ENCODE results near the gene OSBPL2.

OSBPL2 gene

GRCh38 chr20:62310757-62311121 is 72.4 kb downstream of the OSBPL2 start:
- TF ChIP-seq POLR2A (IDR thresholded peaks at IDR 0.05; ENCODE audit: low read depth, low read length): no peak
- no peak for TF ChIP-seq PAX5 (IDR thresholded peaks at IDR 0.05; ENCODE audit: insufficient read depth, low read length, severe bottlenecking)
- TF ChIP-seq SPI1 (IDR thresholded peaks at IDR 0.05; ENCODE audit: low read depth, low read length): no peak
- TF ChIP-seq POLR2AphosphoS5 (IDR thresholded peaks at IDR 0.05; ENCODE audit: low read depth, low read length): no peak
- no peak for TF ChIP-seq POU2F2 (IDR thresholded peaks at IDR 0.05; ENCODE audit: low read depth, low read length)
- no peak for TF ChIP-seq TAF1 (IDR thresholded peaks at IDR 0.05; ENCODE audit: low read depth, low read length)
- no peak for DNase-seq (ENCODE audit: insufficient read length, low spot score)
- no peak for FAIRE-seq

GRCh38 chr20:62311150-62311549 is 72.8 kb downstream of the OSBPL2 start:
- no peak for FAIRE-seq
- no peak for TF ChIP-seq POLR2A (IDR thresholded peaks at IDR 0.05; ENCODE audit: low read depth, low read length)
- TF ChIP-seq SPI1 (IDR thresholded peaks at IDR 0.05; ENCODE audit: low read depth, low read length): no peak
- no peak for TF ChIP-seq POLR2AphosphoS5 (IDR thresholded peaks at IDR 0.05; ENCODE audit: low read depth, low read length)
- TF ChIP-seq TAF1 (IDR thresholded peaks at IDR 0.05; ENCODE audit: low read depth, low read length): no peak
- TF ChIP-seq POU2F2 (IDR thresholded peaks at IDR 0.05; ENCODE audit: low read depth, low read length): no peak
- TF ChIP-seq PAX5 (IDR thresholded peaks at IDR 0.05; ENCODE audit: insufficient read depth, low read length, severe bottlenecking): no peak
- DNase-seq (ENCODE audit: insufficient read length, low spot score): no peak

DNA sequence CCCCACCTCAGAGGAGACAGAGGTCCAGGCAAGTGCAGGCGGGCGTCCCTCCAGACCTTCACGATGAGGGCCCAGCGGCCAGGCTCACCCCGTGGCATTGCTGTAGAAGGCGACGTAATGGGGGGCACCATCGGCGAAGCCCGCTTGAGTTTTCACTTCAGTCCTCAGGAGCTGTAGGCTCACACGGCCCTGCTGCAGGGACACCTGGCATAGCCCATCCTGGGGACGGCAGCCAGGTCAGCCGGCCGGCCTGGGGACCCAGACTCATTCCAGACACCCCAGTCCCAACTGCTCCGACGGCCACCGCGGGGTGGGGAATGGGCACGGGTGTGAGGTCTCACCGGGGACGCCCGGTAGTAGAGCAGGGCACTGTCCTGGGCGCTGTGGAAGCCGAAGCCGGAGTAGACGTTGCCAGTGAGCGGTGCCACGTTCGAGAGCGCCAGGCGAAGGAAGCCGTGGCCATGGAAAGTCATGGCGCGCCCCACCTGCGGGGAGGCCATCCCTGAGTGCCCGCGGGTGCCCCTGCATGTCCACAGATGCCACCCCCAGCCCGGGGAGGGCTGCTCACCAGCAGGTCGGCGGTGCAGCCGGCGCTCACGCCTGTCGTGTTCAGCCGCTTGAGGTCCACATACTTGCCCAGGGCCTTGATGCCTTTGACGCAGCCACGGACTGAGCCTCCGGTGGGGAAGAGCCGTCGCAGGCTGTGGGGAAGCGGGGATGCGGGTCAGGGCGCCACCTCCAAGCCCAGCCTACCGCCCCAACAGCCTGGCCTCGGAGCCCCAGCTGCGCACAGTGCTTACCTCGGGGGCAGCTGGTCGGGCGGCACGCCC is 73.7 kb downstream of the OSBPL2 start:
- FAIRE-seq: no peak
- no peak for DNase-seq (ENCODE audit: insufficient read length, low spot score)
- no peak for TF ChIP-seq TAF1 (IDR thresholded peaks at IDR 0.05; ENCODE audit: low read depth, low read length)
- no peak for TF ChIP-seq POLR2A (IDR thresholded peaks at IDR 0.05; ENCODE audit: low read depth, low read length)
- no peak for TF ChIP-seq POU2F2 (IDR thresholded peaks at IDR 0.05; ENCODE audit: low read depth, low read length)
- no peak for TF ChIP-seq SPI1 (IDR thresholded peaks at IDR 0.05; ENCODE audit: low read depth, low read length)
- TF ChIP-seq PAX5 (IDR thresholded peaks at IDR 0.05; ENCODE audit: insufficient read depth, low read length, severe bottlenecking): no peak
- TF ChIP-seq POLR2AphosphoS5 (IDR thresholded peaks at IDR 0.05; ENCODE audit: low read depth, low read length): no peak

GRCh38 chr20:62312662-62312977 is 74.3 kb downstream of the OSBPL2 start:
- DNase-seq (ENCODE audit: insufficient read length, low spot score) (no peak), FAIRE-seq (no peak)
- TF ChIP-seq POLR2AphosphoS5 (IDR thresholded peaks at IDR 0.05; ENCODE audit: low read depth, low read length): no peak
- no peak for TF ChIP-seq POLR2A (IDR thresholded peaks at IDR 0.05; ENCODE audit: low read depth, low read length)
- no peak for TF ChIP-seq TAF1 (IDR thresholded peaks at IDR 0.05; ENCODE audit: low read depth, low read length)
- no peak for TF ChIP-seq PAX5 (IDR thresholded peaks at IDR 0.05; ENCODE audit: insufficient read depth, low read length, severe bottlenecking)
- no peak for TF ChIP-seq POU2F2 (IDR thresholded peaks at IDR 0.05; ENCODE audit: low read depth, low read length)
- no peak for TF ChIP-seq SPI1 (IDR thresholded peaks at IDR 0.05; ENCODE audit: low read depth, low read length)

- FAIRE-seq (no peak), DNase-seq (ENCODE audit: insufficient read length, low spot score) (no peak)
- TF ChIP-seq TAF1 (IDR thresholded peaks at IDR 0.05; ENCODE audit: low read depth, low read length): no peak
- no peak for TF ChIP-seq POU2F2 (IDR thresholded peaks at IDR 0.05; ENCODE audit: low read depth, low read length)
- no peak for TF ChIP-seq PAX5 (IDR thresholded peaks at IDR 0.05; ENCODE audit: insufficient read depth, low read length, severe bottlenecking)
- TF ChIP-seq POLR2AphosphoS5 (IDR thresholded peaks at IDR 0.05; ENCODE audit: low read depth, low read length): no peak
- TF ChIP-seq SPI1 (IDR thresholded peaks at IDR 0.05; ENCODE audit: low read depth, low read length): no peak
- TF ChIP-seq POLR2A (IDR thresholded peaks at IDR 0.05; ENCODE audit: low read depth, low read length): no peak
Observed at GRCh38 chr20:62313021-62313420, 74.7 kb downstream of the OSBPL2 start.

GRCh38 chr20:62313460-62314338 is 75.4 kb downstream of the OSBPL2 start:
- TF ChIP-seq SPI1 (IDR thresholded peaks at IDR 0.05; ENCODE audit: low read depth, low read length): no peak
- no peak for TF ChIP-seq POLR2AphosphoS5 (IDR thresholded peaks at IDR 0.05; ENCODE audit: low read depth, low read length)
- no peak for TF ChIP-seq POU2F2 (IDR thresholded peaks at IDR 0.05; ENCODE audit: low read depth, low read length)
- TF ChIP-seq TAF1 (IDR thresholded peaks at IDR 0.05; ENCODE audit: low read depth, low read length): no peak
- TF ChIP-seq POLR2A (IDR thresholded peaks at IDR 0.05; ENCODE audit: low read depth, low read length): no peak
- TF ChIP-seq PAX5 (IDR thresholded peaks at IDR 0.05; ENCODE audit: insufficient read depth, low read length, severe bottlenecking): no peak
- DNase-seq (ENCODE audit: insufficient read length, low spot score): no peak
- no peak for FAIRE-seq

DNA sequence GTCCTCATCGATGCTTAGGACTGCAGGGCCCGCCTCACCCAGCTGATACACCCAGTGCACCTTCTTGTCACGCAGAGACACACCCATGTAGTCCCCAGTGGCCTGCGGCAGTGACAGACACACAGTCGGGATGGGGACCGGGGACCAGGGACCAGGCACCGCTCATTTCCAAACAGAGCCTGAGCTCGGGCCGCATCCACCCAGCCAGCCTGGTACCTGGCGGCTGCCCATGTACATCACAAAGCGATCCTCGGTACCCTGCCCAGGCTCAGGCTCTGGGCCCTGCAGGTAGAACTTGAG is 76.0 kb downstream of the OSBPL2 start:
- no peak for DNase-seq (ENCODE audit: insufficient read length, low spot score)
- TF ChIP-seq PAX5 (IDR thresholded peaks at IDR 0.05; ENCODE audit: insufficient read depth, low read length, severe bottlenecking): no peak
- no peak for TF ChIP-seq SPI1 (IDR thresholded peaks at IDR 0.05; ENCODE audit: low read depth, low read length)
- TF ChIP-seq POU2F2 (IDR thresholded peaks at IDR 0.05; ENCODE audit: low read depth, low read length): no peak
- FAIRE-seq: no peak

DNA sequence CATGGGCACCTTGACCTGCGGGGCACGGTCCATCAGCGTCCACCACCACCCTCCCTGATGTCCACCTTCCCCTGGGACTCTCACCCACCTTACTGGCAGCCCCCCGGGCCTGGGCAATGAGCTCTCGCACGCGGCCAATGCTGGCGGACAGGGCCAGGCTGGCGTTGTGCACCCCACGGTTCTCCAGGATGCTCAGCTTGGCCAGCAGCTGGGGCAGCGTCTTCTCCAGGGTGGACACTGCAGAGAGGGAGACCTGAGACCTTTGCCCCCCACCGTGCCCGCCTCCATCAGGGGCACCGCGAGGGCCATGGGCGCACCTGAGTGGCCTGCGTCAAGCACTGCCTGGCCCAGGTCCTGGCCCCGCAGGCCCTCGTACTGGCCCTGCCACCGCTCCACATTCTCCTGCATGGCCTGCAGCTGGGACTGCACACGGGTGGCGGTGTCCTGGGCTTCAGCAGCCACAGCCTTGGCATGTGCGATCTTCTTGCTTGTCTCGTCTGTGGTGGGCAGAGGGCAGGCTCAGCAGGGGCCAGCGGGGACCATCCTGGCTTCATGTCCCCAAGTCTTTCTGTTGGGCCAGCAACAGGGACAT is 76.5 kb downstream of the OSBPL2 start:
- TF ChIP-seq POLR2AphosphoS5 (IDR thresholded peaks at IDR 0.05; ENCODE audit: low read depth, low read length) (no peak), TAF1 (IDR thresholded peaks at IDR 0.05; ENCODE audit: low read depth, low read length) (no peak), POU2F2 (IDR thresholded peaks at IDR 0.05; ENCODE audit: low read depth, low read length) (no peak), SPI1 (IDR thresholded peaks at IDR 0.05; ENCODE audit: low read depth, low read length) (no peak), POLR2A (IDR thresholded peaks at IDR 0.05; ENCODE audit: low read depth, low read length) (no peak)
- FAIRE-seq (no peak), DNase-seq (ENCODE audit: insufficient read length, low spot score) (no peak)

- DNase-seq (ENCODE audit: insufficient read length, low spot score) (no peak), FAIRE-seq (no peak)
- no peak for TF ChIP-seq PAX5 (IDR thresholded peaks at IDR 0.05; ENCODE audit: insufficient read depth, low read length, severe bottlenecking)
- TF ChIP-seq SPI1 (IDR thresholded peaks at IDR 0.05; ENCODE audit: low read depth, low read length): no peak
- no peak for TF ChIP-seq POU2F2 (IDR thresholded peaks at IDR 0.05; ENCODE audit: low read depth, low read length)
- TF ChIP-seq TAF1 (IDR thresholded peaks at IDR 0.05; ENCODE audit: low read depth, low read length): no peak
- no peak for TF ChIP-seq POLR2AphosphoS5 (IDR thresholded peaks at IDR 0.05; ENCODE audit: low read depth, low read length)
- TF ChIP-seq POLR2A (IDR thresholded peaks at IDR 0.05; ENCODE audit: low read depth, low read length): no peak
Observed at GRCh38 chr20:62315773-62316172, 77.5 kb downstream of the OSBPL2 start.

All from GM12891 (cell line).